Adipocyte (in vitro differentiated cells): ENCODE results near the gene WDR90.
A peak's percentile ranks its signal among the peaks of the same experiment; 100 is the strongest.

ENCODE experiments used
- DNase-seq: peaks from one replicate; pipeline ENCODE4 v3.0.0-alpha.2; 2015; ENCODE audit warnings: low read depth
- H3K27me3 ChIP-seq: replicated peaks from 2 replicates; pipeline ENCODE4 v1.7.0; 2013; ENCODE audit warnings: mild to moderate bottlenecking, low read length, moderate library complexity; ENCODE audit not compliant: control insufficient read depth, insufficient read depth
- H3K36me3 ChIP-seq: 2 replicates; pipeline ENCODE4 v1.7.0; 2013; ENCODE audit warnings: low read length, mild to moderate bottlenecking, moderate library complexity; ENCODE audit not compliant: control insufficient read depth, insufficient read depth, severe bottlenecking
- H3K4me1 ChIP-seq: 2 replicates; pipeline ENCODE4 v1.7.0; 2013; ENCODE audit warnings: mild to moderate bottlenecking, low read length, moderate library complexity; ENCODE audit not compliant: control insufficient read depth, insufficient read depth
- H3K4me3 ChIP-seq: 2 replicates; pipeline ENCODE4 v1.7.0; 2013; ENCODE audit warnings: mild to moderate bottlenecking, low read length, moderate library complexity
- H3K9ac ChIP-seq: 2 replicates; pipeline ENCODE4 v1.7.0; 2013; ENCODE audit warnings: mild to moderate bottlenecking, low read length, moderate library complexity
- H3K9me3 ChIP-seq: 2 replicates; pipeline ENCODE4 v1.7.0; 2013; ENCODE audit warnings: mild to moderate bottlenecking, low read length, moderate library complexity; ENCODE audit not compliant: control insufficient read depth

WDR90 gene

DNA sequence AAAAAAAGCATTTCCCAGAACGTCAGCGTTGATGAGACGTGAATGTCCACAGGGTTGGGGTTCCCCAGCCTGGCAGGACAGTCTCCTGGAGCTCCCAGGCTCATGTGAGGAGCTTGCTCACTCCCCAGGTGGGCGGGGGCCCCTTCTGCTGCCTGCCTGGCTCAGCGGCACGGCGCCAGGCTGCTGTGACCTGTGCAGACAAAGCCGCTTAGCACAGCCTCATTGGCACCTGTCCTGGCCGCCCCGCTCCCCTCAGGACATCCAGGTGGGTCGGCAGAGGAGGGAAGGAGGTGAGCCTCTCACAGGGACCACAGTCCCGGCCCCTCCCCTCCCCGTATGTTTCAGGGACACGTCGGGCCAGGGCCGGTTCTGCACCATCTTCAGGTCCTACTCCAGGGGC lies 31.3 kb upstream of the WDR90 start:
- Histone ChIP-seq H3K36me3 (no peaks in the 10 kb centered on the region), H3K9me3 (no peaks in the 10 kb centered on the region), H3K9ac (no peak overlapping the region), H3K27me3 (no peaks in the 10 kb centered on the region), H3K4me3 (no peak overlapping the region), H3K4me1 (peaks cover 10% of the 10 kb centered on the region)
- DNase-seq = no peak

DNA sequence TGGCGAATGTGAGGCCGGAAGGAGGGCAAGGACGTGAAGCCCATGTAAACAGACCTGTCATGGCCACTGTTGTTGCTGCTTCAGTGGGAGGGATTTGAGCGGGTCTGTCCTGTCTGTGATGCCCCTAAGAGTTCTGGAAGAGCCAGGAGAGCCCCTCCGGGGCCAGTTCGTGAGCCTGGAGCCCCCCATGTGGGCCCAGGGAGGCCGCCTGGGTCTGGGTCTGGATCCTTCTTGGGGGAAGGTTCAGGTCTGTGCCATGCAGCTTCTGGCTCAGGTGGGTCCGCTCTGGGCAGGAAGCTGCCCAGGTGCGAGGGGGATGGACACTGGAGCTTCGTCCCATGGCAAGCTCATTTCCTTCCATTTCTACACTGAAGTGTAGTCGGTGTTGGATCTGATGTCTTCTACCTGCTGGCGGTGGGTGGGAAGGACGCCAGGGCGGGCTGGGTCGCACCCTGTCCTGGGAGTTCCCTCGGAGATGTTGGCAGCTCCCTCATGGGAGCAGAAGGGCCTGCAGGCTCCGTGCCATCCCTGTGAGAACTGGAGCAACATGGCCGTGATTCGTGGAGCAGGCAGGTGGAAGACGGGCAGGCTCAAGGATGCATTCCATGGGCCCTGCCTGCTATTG lies 29.6 kb upstream of the WDR90 start:
- Histone ChIP-seq H3K4me1 (peaks cover 10% of the 10 kb centered on the region), H3K4me3 (no peak overlapping the region), H3K36me3 (peaks cover 3% of the 10 kb centered on the region), H3K9ac (no peak overlapping the region), H3K9me3 (no peaks in the 10 kb centered on the region), H3K27me3 (no peaks in the 10 kb centered on the region)
- DNase-seq = no peak

DNA sequence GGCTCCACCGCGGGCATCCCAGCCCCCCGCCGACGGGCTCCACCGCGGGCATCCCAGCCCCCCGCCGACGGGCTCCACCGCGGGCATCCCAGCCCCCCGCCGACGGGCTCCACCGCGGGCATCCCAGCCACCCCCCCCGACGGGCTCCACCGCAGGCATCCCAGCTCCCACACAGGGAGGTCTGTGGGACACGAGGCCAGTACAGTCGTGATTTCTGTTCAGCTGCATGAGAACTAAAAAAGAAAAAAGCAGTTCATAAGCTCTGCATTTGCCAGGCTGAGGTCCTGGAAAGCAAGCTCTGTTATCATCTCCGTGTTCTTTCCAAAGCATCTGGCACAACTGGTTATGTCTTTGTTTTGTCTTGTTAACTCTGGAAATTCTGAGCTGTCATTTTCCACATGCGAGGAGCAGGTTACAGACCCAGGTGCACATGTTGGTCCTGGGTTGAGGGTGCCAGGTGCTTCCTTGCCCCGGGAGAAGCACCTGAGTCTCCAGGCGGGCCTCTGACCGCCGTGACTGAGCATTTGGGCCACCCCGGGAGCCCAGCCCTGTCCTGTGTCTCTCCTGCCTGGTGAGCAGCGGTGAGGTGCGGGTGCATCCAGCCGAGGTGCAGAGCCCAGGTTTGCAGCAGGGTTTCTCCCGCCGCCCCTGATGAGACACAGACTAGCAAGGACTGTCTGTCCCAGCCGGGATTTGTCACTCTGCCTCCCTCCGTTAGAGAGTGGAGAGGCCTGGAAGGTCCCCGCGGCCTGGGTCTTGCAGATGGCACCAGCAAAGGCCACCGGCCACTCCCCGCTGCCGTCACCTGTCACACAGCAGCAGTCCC lies 28.3 kb upstream of the WDR90 start:
- H3K4me3 ChIP-seq = no peak overlapping the region
- H3K9me3 ChIP-seq = no peaks in the 10 kb centered on the region
- no peak overlapping the region for H3K9ac ChIP-seq
- H3K36me3 ChIP-seq = peaks cover 3% of the 10 kb centered on the region
- no peaks in the 10 kb centered on the region for H3K27me3 ChIP-seq
- peaks cover 10% of the 10 kb centered on the region for H3K4me1 ChIP-seq
- DNase-seq = no peak

DNA sequence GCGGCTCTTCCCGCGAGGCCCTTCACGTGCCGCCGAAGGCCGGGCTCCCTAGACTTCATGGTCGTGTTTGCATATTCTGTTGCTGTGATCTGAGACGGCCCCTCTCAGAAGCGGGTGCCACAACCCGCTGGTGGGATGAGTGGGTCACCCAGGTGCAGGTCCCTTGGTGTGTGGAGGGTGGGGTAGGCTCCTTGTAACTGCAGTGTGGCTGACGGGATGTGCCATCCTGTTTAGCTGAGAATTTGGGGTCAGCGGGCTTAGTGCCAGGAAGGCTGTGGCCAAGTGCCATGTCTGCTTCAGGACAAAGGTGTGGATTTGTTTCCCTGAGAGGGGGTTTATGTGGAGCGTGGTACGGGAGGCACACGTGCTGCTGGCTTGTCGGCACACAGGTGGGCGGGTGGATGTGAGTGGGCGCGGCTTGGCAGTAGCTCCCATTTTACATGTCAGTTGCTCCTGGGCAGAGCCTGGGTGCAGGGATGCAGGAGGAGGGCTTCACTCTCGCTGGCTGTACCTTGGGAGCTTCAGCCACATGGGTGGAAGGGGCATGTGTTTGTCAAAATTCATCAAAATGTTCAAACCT lies 27.5 kb upstream of the WDR90 start:
- H3K36me3 ChIP-seq = peaks cover 3% of the 10 kb centered on the region
- H3K27me3 ChIP-seq = no peaks in the 10 kb centered on the region
- no peak for DNase-seq
- H3K9ac ChIP-seq = no peak overlapping the region
- H3K9me3 ChIP-seq = no peaks in the 10 kb centered on the region
- H3K4me3 ChIP-seq = no peak overlapping the region
- H3K4me1 ChIP-seq = peaks cover 15% of the 10 kb centered on the region

DNA sequence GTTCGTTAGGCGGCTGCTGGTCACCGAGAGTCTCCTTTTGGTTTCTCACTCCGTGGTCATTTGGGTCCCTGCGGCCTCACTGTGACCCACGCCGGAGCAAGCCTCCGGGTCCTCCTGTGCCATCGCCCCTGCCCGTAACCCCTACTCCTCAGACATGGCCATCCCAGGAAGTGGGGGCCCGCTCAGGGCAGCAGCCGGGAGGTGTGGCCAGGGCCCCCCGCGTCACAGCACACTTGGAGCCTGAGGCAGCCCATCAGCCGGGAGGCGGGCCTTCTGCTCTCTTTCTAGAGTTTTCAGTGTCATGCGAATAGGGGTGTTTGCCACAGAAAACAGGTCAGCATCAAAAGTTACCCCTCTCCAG lies 26.3 kb upstream of the WDR90 start:
- peaks cover 8% of the 10 kb centered on the region for H3K36me3 ChIP-seq
- H3K4me1 ChIP-seq = peaks cover 24% of the 10 kb centered on the region
- peak overlapping the region; percentile 46 for H3K9ac ChIP-seq
- H3K27me3 ChIP-seq = no peaks in the 10 kb centered on the region
- peak overlapping the region; percentile 27 for H3K4me3 ChIP-seq
- H3K9me3 ChIP-seq = no peaks in the 10 kb centered on the region
- no peak for DNase-seq

DNA sequence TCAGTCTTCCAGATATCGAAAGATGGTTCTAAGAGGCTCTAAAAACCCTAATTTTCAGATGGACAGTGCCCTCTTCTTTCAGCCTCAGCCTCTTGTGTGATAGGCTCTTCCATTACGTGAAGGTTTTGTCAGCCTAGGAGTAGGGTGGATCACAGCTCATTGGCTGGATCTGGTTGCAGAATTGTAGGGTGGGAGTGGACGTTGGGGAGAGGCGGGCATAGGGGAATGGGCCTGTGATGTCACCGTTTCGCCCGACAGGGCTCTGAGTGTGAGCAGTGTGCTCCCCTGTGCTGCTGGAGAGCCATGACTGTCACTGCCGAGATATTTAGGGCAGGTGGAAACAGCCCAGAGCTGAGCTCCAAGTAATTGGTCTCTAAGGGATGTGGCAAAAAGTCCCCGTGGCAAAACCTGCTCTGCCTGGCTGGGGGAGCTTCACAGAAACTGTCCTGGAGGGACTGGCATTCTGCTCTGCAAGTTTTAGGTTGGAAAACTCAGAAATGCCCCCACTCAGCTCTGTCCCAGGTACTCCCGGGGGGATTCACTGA lies 24.6 kb upstream of the WDR90 start:
- peaks cover 11% of the 10 kb centered on the region for H3K36me3 ChIP-seq
- no peak overlapping the region for H3K9ac ChIP-seq
- no peaks in the 10 kb centered on the region for H3K9me3 ChIP-seq
- DNase-seq = no peak
- no peaks in the 10 kb centered on the region for H3K27me3 ChIP-seq
- H3K4me3 ChIP-seq = no peak overlapping the region
- peaks cover 24% of the 10 kb centered on the region for H3K4me1 ChIP-seq

DNA sequence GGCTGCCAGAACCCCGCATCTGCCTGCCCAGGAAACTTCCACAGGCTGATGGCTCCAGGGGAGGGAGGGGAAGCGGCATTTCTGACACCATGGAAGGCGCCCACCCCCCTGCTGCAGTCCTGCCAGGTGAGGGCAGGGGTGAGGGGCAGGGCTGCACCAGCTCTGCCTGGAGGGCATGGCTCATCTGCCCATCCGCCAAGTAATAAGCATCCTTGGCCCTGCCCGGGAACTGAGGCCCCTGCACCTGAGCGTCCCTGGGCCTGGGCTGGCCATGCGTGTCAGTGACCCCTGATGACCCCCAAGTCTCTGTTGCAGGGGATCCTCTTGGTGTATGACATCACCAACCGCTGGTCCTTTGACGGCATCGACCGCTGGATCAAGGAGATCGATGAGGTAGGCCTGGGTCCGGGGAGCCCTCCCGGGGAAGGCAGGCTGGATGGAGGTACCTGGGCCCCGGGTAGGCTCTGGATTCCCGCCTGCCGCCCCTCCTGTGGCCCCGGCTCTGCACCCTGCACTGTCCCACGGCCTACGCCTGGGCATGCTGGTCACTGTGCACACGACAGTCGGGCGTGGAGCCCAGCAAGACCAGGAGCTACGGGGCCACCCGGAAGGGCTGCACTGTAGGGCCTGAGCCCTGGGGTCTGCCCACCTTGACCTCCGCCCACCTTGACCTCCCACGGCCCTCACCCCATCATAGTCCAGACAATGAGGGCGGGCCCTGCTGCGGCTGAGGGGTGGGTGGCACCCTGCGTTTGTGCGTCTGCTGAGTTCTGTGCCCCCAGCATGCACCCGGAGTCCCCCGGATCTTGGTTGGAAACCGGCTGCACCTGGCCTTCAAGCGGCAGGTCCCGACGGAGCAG lies 23.8 kb upstream of the WDR90 start:
- no peaks in the 10 kb centered on the region for H3K27me3 ChIP-seq
- no peak overlapping the region for H3K9ac ChIP-seq
- no peaks in the 10 kb centered on the region for H3K9me3 ChIP-seq
- H3K4me3 ChIP-seq = no peak overlapping the region
- H3K36me3 ChIP-seq = peaks cover 11% of the 10 kb centered on the region
- DNase-seq = no peak
- H3K4me1 ChIP-seq = peaks cover 30% of the 10 kb centered on the region

DNA sequence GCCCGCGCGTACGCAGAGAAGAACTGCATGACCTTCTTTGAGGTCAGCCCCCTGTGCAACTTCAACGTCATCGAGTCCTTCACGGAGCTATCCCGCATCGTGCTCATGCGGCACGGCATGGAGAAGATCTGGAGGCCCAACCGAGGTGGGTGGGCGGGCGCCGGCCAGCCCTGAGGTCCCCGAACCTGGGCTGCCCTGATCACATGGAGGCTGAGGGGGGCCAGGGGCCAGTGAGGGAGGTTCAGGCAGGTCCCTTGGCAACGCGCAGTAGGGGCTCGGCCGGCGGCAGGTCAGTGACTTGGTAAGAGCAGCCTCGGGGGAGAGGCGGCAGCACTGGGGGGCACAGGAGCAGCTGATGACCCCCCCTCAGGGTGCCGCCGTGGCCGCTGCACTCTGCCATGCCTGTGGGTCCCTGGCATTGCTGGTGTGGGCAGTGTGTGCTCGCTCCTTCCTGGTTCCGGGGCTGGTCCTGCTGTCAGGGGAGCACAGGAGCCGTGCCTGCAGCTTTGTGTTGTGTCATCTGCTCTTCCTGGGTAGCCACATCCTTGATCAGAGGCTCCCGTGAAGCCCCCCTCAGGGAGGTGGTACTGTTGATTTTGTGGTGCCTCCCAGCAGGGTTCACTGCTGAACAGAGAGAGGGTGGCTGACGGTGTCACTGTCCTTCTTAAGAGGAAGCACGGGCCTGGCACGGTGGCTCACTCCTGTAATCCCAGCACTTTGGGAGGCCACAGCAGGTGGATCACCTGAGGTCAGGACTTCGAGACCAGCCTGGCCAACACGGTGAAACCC lies 23.0 kb upstream of the WDR90 start:
- H3K36me3 ChIP-seq = peaks cover 11% of the 10 kb centered on the region
- DNase-seq = no peak
- no peaks in the 10 kb centered on the region for H3K9me3 ChIP-seq
- no peak overlapping the region for H3K4me3 ChIP-seq
- H3K4me1 ChIP-seq = peaks cover 32% of the 10 kb centered on the region
- H3K27me3 ChIP-seq = no peaks in the 10 kb centered on the region
- peak overlapping the region; percentile 39 for H3K9ac ChIP-seq

DNA sequence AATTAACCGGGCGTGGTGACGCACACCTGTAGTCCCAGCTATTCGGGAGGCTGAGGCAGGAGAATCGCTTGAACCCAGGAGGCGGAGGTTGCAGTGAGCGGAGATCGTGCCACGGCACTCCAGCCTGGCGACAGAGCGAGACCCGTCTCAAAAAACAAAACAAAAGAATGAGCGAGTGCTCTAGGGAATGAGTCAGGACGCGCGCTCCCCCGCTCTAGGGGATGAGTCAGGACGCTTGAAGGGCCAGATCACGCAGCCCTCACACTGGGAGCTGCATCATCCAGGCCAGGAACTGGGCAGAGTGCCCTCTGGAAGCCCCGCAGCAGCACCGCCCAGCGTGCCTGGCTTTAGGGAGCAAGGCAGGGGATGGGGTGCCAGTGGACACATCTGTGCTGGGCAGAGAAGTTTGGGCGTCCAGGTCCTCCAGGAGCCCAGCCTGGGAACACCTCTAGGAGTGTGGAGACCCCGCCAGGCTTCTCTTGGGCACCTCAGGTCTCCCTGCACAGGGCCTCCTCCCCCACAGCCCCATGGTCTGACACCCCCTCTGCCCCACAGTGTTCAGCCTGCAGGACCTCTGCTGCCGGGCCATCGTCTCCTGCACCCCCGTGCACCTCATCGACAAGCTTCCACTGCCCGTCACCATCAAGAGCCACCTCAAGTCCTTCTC lies 22.2 kb upstream of the WDR90 start:
- Histone ChIP-seq H3K36me3 (peaks cover 11% of the 10 kb centered on the region), H3K9me3 (no peaks in the 10 kb centered on the region), H3K27me3 (no peaks in the 10 kb centered on the region), H3K4me1 (peaks cover 27% of the 10 kb centered on the region), H3K9ac (peak overlapping the region; percentile 39), H3K4me3 (no peak overlapping the region)
- DNase-seq = peak; percentile 98
